ENCODE results near the gene KCNAB1.

KCNAB1 gene

GRCh38 chr3:156102267-156102931 lies 18.0 kb upstream of the KCNAB1 start:
- Histone ChIP-seq H3K9ac (ENCODE audit: low read length) (no peak overlapping the region), H3K36me3 (replicated peaks; ENCODE audit: insufficient read depth, low read length) (no peaks in the 10 kb centered on the region), H3K9me2 (replicated peaks; ENCODE audit: insufficient read depth, low read length) (no peaks in the 10 kb centered on the region), H3K4me3 (ENCODE audit: low read length) (no peak overlapping the region), H3F3A (ENCODE audit: insufficient read depth, low read length) (no peaks in the 10 kb centered on the region), H3K4me2 (ENCODE audit: low read depth, low read length) (no peak overlapping the region), H3K27me3 (replicated peaks; ENCODE audit: insufficient read depth, low read length) (no peaks in the 10 kb centered on the region), H3K27ac (ENCODE audit: low read length) (no peak overlapping the region), H3K79me2 (ENCODE audit: low read length) (no peaks in the 10 kb centered on the region), H4K20me1 (ENCODE audit: insufficient read depth, low read length) (no peaks in the 10 kb centered on the region), H2AFZ (ENCODE audit: low read length) (no peak overlapping the region), H3K4me1 (ENCODE audit: low read length) (no peaks in the 10 kb centered on the region), H3K9me3 (replicated peaks; ENCODE audit: insufficient read depth, low read length) (no peaks in the 10 kb centered on the region)
- TF ChIP-seq EZH2phosphoT487 (IDR thresholded peaks at IDR 0.05; ENCODE audit: low read length) (no peak), CTCF (IDR thresholded peaks at IDR 0.05; ENCODE audit: low read length) (no peak), EZH2 (optimal IDR thresholded peaks at IDR 0.05; ENCODE audit: low read depth, low read length) (no peak)
- DNase-seq, result no peak

- Histone ChIP-seq H3K9me3 (replicated peaks; ENCODE audit: insufficient read depth, low read length) (no peaks in the 10 kb centered on the region), H3K4me1 (ENCODE audit: low read length) (no peaks in the 10 kb centered on the region), H3K36me3 (replicated peaks; ENCODE audit: insufficient read depth, low read length) (no peaks in the 10 kb centered on the region), H4K20me1 (ENCODE audit: insufficient read depth, low read length) (no peaks in the 10 kb centered on the region), H3K27me3 (replicated peaks; ENCODE audit: insufficient read depth, low read length) (no peaks in the 10 kb centered on the region), H3F3A (ENCODE audit: insufficient read depth, low read length) (no peaks in the 10 kb centered on the region), H3K27ac (ENCODE audit: low read length) (no peak overlapping the region), H3K4me2 (ENCODE audit: low read depth, low read length) (no peak overlapping the region), H3K9ac (ENCODE audit: low read length) (no peak overlapping the region), H3K79me2 (ENCODE audit: low read length) (no peaks in the 10 kb centered on the region), H3K4me3 (ENCODE audit: low read length) (no peak overlapping the region), H2AFZ (ENCODE audit: low read length) (no peak overlapping the region), H3K9me2 (replicated peaks; ENCODE audit: insufficient read depth, low read length) (no peaks in the 10 kb centered on the region)
- TF ChIP-seq EZH2 (optimal IDR thresholded peaks at IDR 0.05; ENCODE audit: low read depth, low read length) (no peak), CTCF (IDR thresholded peaks at IDR 0.05; ENCODE audit: low read length) (no peak), EZH2phosphoT487 (IDR thresholded peaks at IDR 0.05; ENCODE audit: low read length) (no peak)
- no peak for DNase-seq
These were observed 13.5 kb upstream of the KCNAB1 start for GRCh38 chr3:156106721-156107373.

GRCh38 chr3:156107504-156107903 lies 12.9 kb upstream of the KCNAB1 start:
- Histone ChIP-seq H3K9ac (ENCODE audit: low read length) (no peak overlapping the region), H2AFZ (ENCODE audit: low read length) (no peak overlapping the region), H3K4me2 (ENCODE audit: low read depth, low read length) (no peak overlapping the region), H3K79me2 (ENCODE audit: low read length) (no peaks in the 10 kb centered on the region), H3F3A (ENCODE audit: insufficient read depth, low read length) (no peaks in the 10 kb centered on the region), H3K9me3 (replicated peaks; ENCODE audit: insufficient read depth, low read length) (no peaks in the 10 kb centered on the region), H3K4me1 (ENCODE audit: low read length) (no peaks in the 10 kb centered on the region), H3K36me3 (replicated peaks; ENCODE audit: insufficient read depth, low read length) (no peaks in the 10 kb centered on the region), H3K27me3 (replicated peaks; ENCODE audit: insufficient read depth, low read length) (no peaks in the 10 kb centered on the region), H3K27ac (ENCODE audit: low read length) (no peak overlapping the region), H3K9me2 (replicated peaks; ENCODE audit: insufficient read depth, low read length) (no peaks in the 10 kb centered on the region), H4K20me1 (ENCODE audit: insufficient read depth, low read length) (no peaks in the 10 kb centered on the region), H3K4me3 (ENCODE audit: low read length) (no peak overlapping the region)
- no peak for DNase-seq
- TF ChIP-seq CTCF (IDR thresholded peaks at IDR 0.05; ENCODE audit: low read length) (no peak), EZH2 (optimal IDR thresholded peaks at IDR 0.05; ENCODE audit: low read depth, low read length) (no peak), EZH2phosphoT487 (IDR thresholded peaks at IDR 0.05; ENCODE audit: low read length) (no peak)
